Motor neuron (in vitro differentiated cells): ENCODE data around the gene DNAJC15. TPM values are rescaled to one million over a fixed set of nuclear protein-coding genes. Genes with fewer than 3 reads are reported as not detected.

ENCODE experiments used
- ATAC-seq, 8 experiments: fragments of 200-7000 bp; cut with Tn5 transposase; replicated peaks in 6 of 8; 2 replicates each; pipeline ENCODE4 v1.8.0; 2021; ENCODE audit warnings: mild to moderate bottlenecking in 8 of 8, moderate library complexity in 8 of 8
- H3K27ac ChIP-seq, 2 donors: fragments of 250-450 bp; sonication (Bioruptor Pico); 2 replicates each; pipeline ENCODE4 v1.9.0; 2021; ENCODE audit warnings: antibody characterized with exemption in 2 of 2, mild to moderate bottlenecking in 2 of 2, moderate library complexity in 1 of 2
- H3K4me1 ChIP-seq, 2 donors: fragments of 250-450 bp; sonication (Bioruptor Pico); replicated peaks in 1 of 2; 2 replicates each; pipeline ENCODE4 v1.6.1; 2021; ENCODE audit warnings: antibody characterized with exemption in 2 of 2, mild to moderate bottlenecking in 2 of 2, moderate library complexity in 1 of 2
- H3K4me3 ChIP-seq, 5 donors: fragments of 250-450 bp; sonication (Bioruptor Pico); 2 replicates each; pipeline ENCODE4 v1.9.0; 2021; ENCODE audit warnings: antibody characterized with exemption in 5 of 5, mild to moderate bottlenecking in 5 of 5, moderate library complexity in 4 of 5
- WGBS, 10 experiments: fragments of 450-650 bp; shearing (Covaris generic); methylation state at CpG; one replicate each; pipeline ENCODE4 v1.0.0; 2022; 5-methylcytosine and 5-hydroxymethylcytosine counted together
- in situ Hi-C, 9 experiments: fragments of 400-800 bp; cut with MboI; loops; one replicate each; pipeline ENCODE4 v1.15.0; 2021; ENCODE audit warnings: low sequenced_read_pairs in 9 of 9, low pct_unique_long_range_greater_than_20kb in 2 of 9; ENCODE audit not compliant: unreplicated experiment in 9 of 9
- total RNA-seq, 8 experiments: library from RNA; unstranded; fragments of 300-600 nt; gene quantifications; 2 replicates each; pipeline versions ENCODE4 v1.2.3 to v1.2.4, GENCODE V29; 2022

The DNAJC15 gene
- total RNA-seq, 8 experiments from 2014 or later, result 0.13 to 14.4 (median 1.9) TPM

DNA sequence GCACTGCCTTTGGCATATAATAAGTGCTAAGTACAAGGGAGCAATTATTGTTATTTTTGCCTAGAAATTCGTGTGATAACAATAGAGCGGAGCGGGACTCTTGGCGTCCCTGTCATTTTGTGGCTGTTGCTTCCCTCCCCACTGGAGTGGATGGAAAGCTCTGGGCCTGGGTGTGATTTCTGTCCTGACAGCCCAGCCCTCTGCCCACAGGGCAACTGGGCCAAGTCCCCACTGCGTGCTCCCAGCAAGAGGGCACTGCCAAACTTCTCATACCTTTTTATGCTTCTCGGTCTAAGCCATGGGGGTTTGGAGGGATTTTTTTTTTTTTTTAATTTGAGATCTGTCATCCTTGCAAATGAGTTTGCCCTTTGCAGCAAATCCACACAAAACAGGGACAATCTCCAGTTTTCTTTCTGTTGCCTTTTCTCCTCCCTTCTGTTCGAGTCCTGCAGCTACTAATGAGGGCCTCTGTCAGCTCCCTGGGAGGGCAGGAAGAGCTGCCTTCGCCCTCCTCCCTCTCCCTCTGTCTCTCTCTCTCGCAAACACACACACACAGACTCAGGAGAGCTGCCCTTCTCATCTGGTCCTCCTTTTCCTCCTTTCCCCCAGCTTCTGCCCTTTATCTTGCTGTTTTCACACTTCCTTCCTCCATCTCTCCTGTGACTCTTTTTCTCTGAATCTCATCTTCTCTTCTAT, 103.9 kb downstream of the DNAJC15 start:
- WGBS, 10 experiments, result 13 to 81% (median 70%) methylated on average over 1 to 9 of the region's 9 CpGs
- peak in 5 of 8 experiments; percentile 50 to 59 (median 56) for ATAC-seq
- in situ Hi-C loops, result no loop called here
- H3K4me1 ChIP-seq, result peaks cover 31 to 37% of the 10 kb centered on the region in 2 donors
- H3K27ac ChIP-seq, result no peak overlapping the region
- H3K4me3 ChIP-seq, result no peak overlapping the region

DNA sequence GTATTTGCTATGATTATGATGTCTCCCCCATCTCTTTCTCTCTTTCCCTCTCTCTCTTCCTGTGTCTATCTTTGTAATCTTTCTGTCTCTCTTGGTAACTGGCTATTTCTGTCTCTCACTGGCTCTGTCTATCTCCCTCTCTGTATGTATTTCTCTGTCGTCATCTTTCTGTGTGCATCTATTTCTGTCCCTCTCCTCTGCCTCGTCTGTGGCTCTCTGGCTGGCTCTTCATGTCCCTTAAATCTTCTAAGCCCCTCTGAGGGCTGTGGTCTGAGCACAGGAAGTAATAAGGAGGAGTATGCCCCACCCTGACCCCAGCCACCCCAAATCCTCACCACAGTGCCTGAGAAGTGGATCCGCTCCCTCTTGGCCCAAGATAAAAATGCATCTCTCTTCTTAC, 104.4 kb downstream of the DNAJC15 start:
- peaks cover 36 to 42% of the 10 kb centered on the region in 2 donors for H3K4me1 ChIP-seq
- H3K4me3 ChIP-seq, result no peak overlapping the region
- H3K27ac ChIP-seq, result no peak overlapping the region
- in situ Hi-C loops, result no loop called here
- 61 to 97% (median 78%) methylated on average over 1 to 3 of the region's 3 CpGs; no CpG with 5 or more reads in 1 of the 10 experiments for WGBS, 10 experiments
- ATAC-seq, result no peak

DNA sequence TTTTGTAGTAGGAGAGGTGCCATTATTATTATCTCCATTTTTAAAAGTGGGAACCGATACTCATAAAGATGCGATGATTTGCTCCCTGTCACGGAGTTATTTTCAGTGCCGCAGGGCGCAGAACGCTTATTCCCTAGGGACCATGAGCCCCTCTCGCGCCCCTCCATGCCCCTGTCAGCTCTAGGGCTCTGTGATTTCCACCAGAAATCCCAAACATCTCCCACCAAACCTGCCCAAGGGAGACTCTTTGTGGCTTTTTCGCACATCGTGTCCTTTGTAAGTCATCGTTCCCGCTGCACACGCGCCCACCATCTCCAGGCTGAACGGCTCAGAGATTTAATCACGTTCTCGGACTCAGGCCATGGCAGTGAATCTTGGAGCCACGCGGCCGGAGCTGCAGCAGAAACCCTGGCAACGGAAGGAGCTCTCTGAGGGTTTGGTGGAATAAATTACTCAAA, 105.1 kb downstream of the DNAJC15 start:
- Histone ChIP-seq H3K4me3 (no peak overlapping the region), H3K4me1 (peaks cover 39 to 49% of the 10 kb centered on the region in 2 donors), H3K27ac (peak overlapping the region in 1 of 2 donors; percentile 32)
- ATAC-seq, result peak in 2 of 8 experiments; percentile 19 to 46
- in situ Hi-C loops, result no loop called here
- WGBS, 10 experiments, result 66 to 100% (median 91%) methylated on average over 2 to 18 of the region's 21 CpGs; no CpG with 5 or more reads in 2 of the 10 experiments

DNA sequence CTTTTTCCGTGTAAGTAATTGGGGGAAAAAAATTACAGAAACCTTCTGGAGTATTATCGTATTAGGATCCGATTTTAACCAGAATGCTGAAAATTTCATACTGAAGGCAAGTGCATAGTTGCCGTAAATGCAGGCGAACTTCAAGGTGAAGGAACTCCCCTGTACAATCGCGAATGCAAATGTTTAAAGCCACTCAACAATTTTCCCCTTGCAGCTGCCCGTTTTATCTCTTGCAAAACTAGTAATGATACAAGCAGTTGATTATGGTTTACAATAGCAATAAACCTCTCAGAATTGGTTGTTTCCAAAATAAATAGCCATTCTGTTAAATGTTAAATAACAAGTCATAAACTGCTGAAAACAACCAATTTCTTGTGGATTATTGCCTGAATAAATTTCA, 105.7 kb downstream of the DNAJC15 start:
- peaks cover 39 to 49% of the 10 kb centered on the region in 2 donors for H3K4me1 ChIP-seq
- WGBS, 10 experiments, result 70 to 95% (median 87%) methylated on average over 4 to 8 of the region's 8 CpGs; no CpG with 5 or more reads in 1 of the 10 experiments
- ATAC-seq, result no peak
- in situ Hi-C loops, result no loop called here
- no peak overlapping the region for H3K27ac ChIP-seq
- no peak overlapping the region for H3K4me3 ChIP-seq

DNA sequence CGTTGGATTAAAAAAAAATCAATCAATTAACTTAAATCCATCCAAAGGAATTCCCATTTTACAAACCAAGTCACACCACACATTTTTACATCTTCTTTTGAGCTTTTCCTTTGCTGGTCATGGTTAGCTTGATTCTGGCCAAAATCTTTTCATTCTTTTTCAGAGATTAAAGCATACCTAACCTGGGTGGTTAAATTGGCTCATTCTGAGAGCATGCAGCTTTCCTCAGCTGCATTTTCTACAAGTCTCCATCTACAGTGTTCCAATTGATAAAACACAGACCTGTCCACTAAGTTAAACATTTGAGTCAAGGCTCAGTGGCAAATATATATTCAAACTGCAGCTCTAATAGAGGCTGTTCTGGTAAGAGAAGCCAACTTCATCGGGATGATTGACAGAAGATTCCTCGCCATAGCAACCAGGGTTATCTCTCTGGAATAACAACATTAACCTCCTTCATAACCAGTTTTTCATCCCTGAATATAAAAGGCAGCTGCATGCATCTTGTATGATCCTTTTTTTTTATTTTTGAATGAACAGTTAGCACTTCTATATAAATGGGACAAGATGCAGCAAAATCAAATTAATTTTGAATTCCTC, 106.2 kb downstream of the DNAJC15 start:
- 33 to 100% (median 72%) methylated on average over 1 to 3 of the region's 3 CpGs; no CpG with 5 or more reads in 1 of the 10 experiments for WGBS, 10 experiments
- peak in 5 of 8 experiments; percentile 16 to 52 (median 49) for ATAC-seq
- Histone ChIP-seq H3K4me3 (no peak overlapping the region), H3K4me1 (peaks cover 39 to 49% of the 10 kb centered on the region in 2 donors), H3K27ac (no peak overlapping the region)
- in situ Hi-C loops, result no loop called here

DNA sequence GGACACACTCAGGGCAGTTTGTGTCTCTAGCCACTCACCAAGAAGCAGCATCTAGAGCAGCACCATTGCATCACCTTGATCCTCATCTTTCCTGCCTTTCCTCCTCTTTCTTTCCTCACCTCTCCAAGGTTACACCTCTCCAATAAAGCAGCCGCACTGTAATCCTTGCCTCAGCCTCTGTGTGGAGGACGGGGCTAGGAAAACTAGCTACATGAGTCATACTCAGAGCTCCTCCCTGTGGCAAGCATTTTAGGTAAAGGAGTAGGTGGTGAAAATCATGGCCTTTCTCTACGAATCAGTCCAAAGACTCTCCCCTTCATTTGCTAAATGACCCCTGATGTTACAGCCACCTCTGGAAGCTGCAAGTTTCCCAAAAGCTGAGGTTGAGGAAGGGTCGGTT, 108.9 kb downstream of the DNAJC15 start:
- in situ Hi-C loops, result no loop called here
- Histone ChIP-seq H3K4me3 (no peak overlapping the region), H3K4me1 (peaks cover 40 to 51% of the 10 kb centered on the region in 2 donors), H3K27ac (no peak overlapping the region)
- peak; percentile 8 to 88 (median 75) for ATAC-seq
- 7 to 69% (median 25%) methylated on average over 1 to 2 of the region's 4 CpGs; no CpG with 5 or more reads in 4 of the 10 experiments for WGBS, 10 experiments

DNA sequence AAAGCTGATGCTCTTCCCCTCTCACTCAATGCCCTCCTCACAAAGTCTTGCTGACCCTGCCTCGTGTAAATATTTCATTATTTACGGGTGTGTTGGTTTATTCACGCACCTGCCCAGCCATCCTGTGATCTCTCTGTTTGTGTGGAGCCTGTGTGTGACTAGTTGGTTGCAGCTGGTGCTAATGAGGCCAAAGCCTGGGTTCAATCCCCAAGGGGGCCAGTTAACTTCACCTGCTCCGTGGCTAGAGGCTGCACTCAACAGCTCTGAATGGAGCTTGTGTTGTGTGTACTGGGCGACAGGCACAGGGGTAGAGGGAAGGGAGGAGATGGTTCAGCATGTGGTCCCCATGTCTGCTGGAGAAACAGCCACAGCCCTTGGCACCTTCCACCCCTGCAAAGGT, 109.5 kb downstream of the DNAJC15 start:
- H3K4me1 ChIP-seq, result peaks cover 36 to 47% of the 10 kb centered on the region in 2 donors
- in situ Hi-C loops, result no loop called here
- no peak overlapping the region for H3K27ac ChIP-seq
- WGBS, 10 experiments, result 0 to 100% (median 55%) methylated on average over 1 to 5 of the region's 5 CpGs; no CpG with 5 or more reads in 1 of the 10 experiments
- H3K4me3 ChIP-seq, result no peak overlapping the region
- peak in 3 of 8 experiments; percentile 13 to 20 (median 13) for ATAC-seq

DNA sequence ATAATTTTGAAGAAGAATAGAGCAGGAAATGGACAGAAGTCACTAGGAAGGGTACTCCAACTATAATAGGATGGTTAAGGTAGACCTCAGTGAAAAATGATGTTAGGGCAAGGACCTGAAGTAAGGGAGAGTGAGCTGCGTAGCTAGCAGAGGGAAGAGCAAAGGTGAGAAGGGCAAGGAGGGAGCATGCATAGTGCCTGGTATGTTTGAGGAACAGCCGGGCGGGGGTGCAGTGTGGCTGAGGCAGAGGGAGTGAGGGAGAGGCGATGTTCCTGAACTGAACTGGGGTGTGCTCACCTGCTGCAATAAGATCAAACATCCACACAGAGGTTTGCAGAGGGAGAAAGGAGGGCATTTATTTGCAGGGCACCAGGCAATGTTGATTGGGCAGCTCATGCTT, 110.4 kb downstream of the DNAJC15 start:
- in situ Hi-C loops, result no loop called here
- Histone ChIP-seq H3K27ac (no peak overlapping the region), H3K4me3 (no peak overlapping the region), H3K4me1 (peaks cover 31 to 40% of the 10 kb centered on the region in 2 donors)
- WGBS, 10 experiments, result 64 to 100% (median 89%) methylated on average over 1 to 4 of the region's 4 CpGs; no CpG with 5 or more reads in 1 of the 10 experiments
- ATAC-seq, result no peak

DNA sequence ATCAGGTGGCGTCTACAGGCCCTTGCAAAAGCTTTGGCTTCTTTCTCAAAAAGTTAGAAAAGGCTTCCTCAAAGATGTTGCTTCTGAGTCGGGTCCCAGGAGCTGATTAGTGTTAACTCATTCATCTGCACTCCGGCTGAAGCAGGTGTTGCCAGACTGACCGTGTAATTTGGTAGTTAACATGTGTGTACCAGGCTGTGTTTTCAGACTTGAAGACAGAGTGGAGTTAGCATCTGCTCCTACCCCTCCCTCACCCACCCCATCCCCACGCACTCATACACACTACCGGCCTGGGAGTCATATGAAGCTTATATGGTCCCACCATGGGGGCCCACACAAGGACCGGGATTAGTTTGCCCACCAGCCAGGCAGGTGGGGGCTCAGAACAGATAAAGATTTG, 111.5 kb downstream of the DNAJC15 start:
- in situ Hi-C loops, result no loop called here
- 83 to 100% (median 88%) methylated on average over 1 to 6 of the region's 7 CpGs; no CpG with 5 or more reads in 7 of the 10 experiments for WGBS, 10 experiments

DNA sequence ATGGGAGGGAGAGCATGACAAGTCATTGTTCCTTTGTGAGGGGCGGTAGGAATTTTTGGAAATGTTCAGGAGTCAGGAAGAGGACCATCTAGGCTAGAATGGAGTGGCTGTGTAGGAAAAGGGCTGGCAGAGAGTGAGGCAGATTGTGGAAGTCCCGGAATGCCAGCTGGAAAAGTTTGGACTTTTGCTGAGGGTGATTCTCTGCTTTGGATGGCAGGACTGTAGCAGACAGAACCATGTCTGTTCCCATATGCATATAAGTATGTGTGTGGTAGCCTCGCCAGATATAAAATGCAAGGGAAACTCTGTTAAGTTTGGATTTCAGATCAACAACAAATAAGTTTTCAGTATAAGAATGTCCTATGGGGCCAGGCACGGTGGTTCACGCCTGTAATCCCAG, 112.1 kb downstream of the DNAJC15 start:
- WGBS, 10 experiments, result 80 to 100% (median 93%) methylated on average over 1 to 5 of the region's 5 CpGs; no CpG with 5 or more reads in 1 of the 10 experiments
- no peak overlapping the region for H3K27ac ChIP-seq
- H3K4me3 ChIP-seq, result no peak overlapping the region
- in situ Hi-C loops, result no loop called here
- peaks cover 24 to 29% of the 10 kb centered on the region in 2 donors for H3K4me1 ChIP-seq
- no peak for ATAC-seq

More for the DNA sequence above, 111.5 kb downstream of the DNAJC15 start:
- Histone ChIP-seq H3K4me1 (peaks cover 26 to 31% of the 10 kb centered on the region in 2 donors), H3K4me3 (no peak overlapping the region), H3K27ac (no peak overlapping the region)
- ATAC-seq, result no peak

DNA sequence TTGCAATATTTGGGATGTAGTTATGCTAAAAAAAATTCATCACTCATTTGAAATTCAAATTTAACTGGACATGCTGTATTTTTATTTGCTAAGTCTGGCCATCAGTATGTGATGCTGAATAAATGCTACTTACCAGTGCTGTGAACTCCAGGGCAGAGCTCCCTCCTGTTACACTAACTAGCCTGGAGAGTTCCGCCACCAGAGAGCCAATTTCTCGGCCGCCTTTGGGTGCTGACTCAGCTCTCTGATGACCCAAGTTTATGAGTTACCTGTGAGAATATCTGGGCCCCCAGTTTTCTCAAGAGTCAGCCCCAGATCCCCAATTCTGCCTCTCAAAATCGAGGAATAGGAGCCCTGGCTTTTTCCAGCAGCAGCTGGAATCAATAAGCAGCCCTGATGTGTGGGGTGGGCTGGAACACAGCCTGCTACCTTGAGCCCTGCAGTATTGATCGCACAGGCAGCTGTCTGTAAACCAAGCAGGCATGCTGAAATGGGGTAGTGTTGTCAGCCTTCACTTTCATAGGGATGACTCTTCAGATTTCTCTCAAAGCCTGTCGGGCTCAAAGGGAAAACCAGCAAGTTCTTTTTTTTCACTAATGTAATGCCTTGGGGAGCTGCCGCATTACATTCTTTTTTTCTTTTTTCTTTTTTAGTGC, 113.7 kb downstream of the DNAJC15 start:
- peak overlapping the region in 1 of 2 donors; percentile 57 for H3K27ac ChIP-seq
- H3K4me1 ChIP-seq, result peaks cover 32 to 40% of the 10 kb centered on the region in 2 donors
- in situ Hi-C loops, result no loop called here
- H3K4me3 ChIP-seq, result no peak overlapping the region
- ATAC-seq, result peak; percentile 35 to 84 (median 78)
- 4 to 100% (median 39%) methylated on average over 1 to 5 of the region's 7 CpGs; no CpG with 5 or more reads in 1 of the 10 experiments for WGBS, 10 experiments

DNA sequence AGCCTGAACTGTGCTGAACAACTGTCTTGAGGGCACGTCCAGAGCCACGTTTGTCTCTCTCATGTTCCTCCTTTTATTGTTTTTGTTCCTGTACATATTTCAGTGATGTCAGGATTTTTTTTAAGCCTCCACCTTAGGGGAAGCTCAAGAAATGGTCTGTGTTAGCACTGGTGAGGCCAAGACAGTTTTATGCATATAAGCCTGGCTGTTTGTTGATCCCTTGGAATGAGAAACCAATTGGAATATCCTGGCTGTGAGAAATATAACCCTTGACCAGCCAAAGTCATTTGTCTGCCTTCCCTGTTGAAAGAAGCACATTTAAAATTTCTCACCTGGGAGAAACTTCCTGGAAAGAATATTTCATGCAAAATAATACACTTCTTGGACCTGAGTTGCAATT, 115.8 kb downstream of the DNAJC15 start:
- H3K27ac ChIP-seq, result no peak overlapping the region
- in situ Hi-C loops, result no loop called here
- H3K4me3 ChIP-seq, result no peak overlapping the region
- peak in 3 of 8 experiments; percentile 28 to 58 (median 47) for ATAC-seq
- H3K4me1 ChIP-seq, result peaks cover 22 to 29% of the 10 kb centered on the region in 2 donors
- 0 to 100% (median 63%) methylated on average over 1 to 2 of the region's 2 CpGs; no CpG with 5 or more reads in 3 of the 10 experiments for WGBS, 10 experiments

DNA sequence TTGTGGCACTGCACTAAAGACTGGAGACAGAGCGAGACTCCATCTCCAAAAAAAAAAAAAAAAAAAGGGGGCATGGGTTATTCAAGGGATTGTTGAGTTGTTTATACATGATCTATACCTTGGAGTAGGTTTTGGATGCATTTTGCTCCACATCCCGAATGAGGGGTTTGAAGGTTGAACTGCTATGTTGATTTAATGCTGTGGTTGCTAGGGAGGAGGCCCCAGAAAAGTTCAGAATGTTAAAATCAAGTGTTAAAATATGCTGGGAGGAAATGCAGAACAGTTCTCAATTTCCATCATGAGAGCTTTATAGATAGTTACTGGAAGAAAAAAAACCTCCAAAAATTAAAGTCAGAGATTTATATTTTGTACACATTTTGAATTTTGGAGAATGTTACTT, 116.5 kb downstream of the DNAJC15 start:
- Histone ChIP-seq H3K27ac (no peak overlapping the region), H3K4me1 (peaks cover 22 to 29% of the 10 kb centered on the region in 2 donors), H3K4me3 (no peak overlapping the region)
- in situ Hi-C loops, result no loop called here
- 0 to 71% (median 35%) methylated on average over 1 to 2 of the region's 2 CpGs; no CpG with 5 or more reads in 4 of the 10 experiments for WGBS, 10 experiments
- peak in 4 of 8 experiments; percentile 9 to 44 (median 37) for ATAC-seq
